Measurements from ENCODE around the gene MAPK6.
"Not testable (repeated sequence)": the region's sequence is repeated elsewhere in the genome, so short reads cannot be mapped to it uniquely, and the experiment has no call there.

MAPK6 gene

DNA sequence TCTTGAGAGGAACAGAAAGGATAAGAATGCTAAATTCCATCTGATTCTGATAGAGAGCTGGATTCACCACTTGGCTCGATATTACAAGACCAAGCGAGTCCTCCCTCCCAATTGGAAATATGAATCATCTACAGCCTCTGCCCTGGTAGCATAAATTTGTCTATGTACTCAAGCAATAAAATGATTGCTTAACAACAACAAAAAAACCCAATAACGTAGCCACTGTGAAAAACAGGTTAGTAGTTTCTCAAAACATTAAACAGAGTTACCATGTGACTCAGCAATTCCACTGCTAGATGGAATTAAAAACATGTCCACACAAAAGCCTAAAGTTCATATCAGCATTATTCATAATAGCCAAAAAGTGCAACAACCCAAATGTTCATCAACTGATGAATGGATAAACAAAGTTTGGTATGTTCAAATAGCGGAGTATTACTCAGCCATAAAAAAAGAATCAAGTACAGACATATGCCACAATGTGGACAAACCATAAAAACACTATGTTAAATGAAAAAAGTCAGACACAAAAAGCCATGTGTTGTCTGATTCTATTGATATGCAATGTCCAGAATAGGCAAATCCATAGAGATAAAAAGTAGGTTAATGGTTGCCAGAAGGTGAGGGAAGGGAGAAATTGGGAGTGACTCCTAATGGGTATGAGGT lies 76.7 kb downstream of the MAPK6 start:
- H3K9me3 ChIP-seq (ENCODE audit: severe bottlenecking), result no peaks in the 10 kb centered on the region
- no peak overlapping the region for H3K4me3 ChIP-seq (ENCODE audit: low read depth, low read length)
- H3K27ac ChIP-seq, result no peak overlapping the region
- TF ChIP-seq, protein P1, sequence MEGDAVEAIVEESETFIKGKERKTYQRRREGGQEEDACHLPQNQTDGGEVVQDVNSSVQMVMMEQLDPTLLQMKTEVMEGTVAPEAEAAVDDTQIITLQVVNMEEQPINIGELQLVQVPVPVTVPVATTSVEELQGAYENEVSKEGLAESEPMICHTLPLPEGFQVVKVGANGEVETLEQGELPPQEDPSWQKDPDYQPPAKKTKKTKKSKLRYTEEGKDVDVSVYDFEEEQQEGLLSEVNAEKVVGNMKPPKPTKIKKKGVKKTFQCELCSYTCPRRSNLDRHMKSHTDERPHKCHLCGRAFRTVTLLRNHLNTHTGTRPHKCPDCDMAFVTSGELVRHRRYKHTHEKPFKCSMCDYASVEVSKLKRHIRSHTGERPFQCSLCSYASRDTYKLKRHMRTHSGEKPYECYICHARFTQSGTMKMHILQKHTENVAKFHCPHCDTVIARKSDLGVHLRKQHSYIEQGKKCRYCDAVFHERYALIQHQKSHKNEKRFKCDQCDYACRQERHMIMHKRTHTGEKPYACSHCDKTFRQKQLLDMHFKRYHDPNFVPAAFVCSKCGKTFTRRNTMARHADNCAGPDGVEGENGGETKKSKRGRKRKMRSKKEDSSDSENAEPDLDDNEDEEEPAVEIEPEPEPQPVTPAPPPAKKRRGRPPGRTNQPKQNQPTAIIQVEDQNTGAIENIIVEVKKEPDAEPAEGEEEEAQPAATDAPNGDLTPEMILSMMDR (IDR thresholded peaks at IDR 0.05; ENCODE audit: low read depth, low read length), result no peak
- DNase-seq, result no peak
- no peaks in the 10 kb centered on the region for H3K36me3 ChIP-seq
- H3K27me3 ChIP-seq (ENCODE audit: insufficient read depth, low read depth, severe bottlenecking), result no peaks in the 10 kb centered on the region

DNA sequence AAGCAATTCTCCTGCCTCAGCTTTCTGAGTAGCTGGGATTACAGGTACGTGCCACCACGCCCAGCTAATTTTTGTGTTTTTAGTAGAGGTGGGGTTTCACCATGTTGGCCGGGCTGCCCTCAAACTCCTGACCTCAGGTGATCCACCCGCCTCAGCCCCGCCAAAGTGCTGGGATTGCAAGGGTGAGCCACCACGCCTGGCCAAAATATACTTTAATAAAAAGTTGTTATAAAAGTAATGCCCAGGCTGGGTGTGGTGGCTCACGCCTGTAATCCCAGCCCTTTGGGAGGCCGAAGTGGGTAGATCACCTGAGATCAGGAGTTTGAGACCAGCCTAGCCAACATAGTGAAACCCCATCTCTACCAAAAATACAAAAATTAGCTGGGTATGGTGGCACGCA lies 77.5 kb downstream of the MAPK6 start:
- not testable (repeated sequence) for H3K4me3 ChIP-seq (ENCODE audit: low read depth, low read length); H3K36me3 ChIP-seq; DNase-seq; H3K27ac ChIP-seq; H3K27me3 ChIP-seq (ENCODE audit: insufficient read depth, low read depth, severe bottlenecking); H3K9me3 ChIP-seq (ENCODE audit: severe bottlenecking)

DNA sequence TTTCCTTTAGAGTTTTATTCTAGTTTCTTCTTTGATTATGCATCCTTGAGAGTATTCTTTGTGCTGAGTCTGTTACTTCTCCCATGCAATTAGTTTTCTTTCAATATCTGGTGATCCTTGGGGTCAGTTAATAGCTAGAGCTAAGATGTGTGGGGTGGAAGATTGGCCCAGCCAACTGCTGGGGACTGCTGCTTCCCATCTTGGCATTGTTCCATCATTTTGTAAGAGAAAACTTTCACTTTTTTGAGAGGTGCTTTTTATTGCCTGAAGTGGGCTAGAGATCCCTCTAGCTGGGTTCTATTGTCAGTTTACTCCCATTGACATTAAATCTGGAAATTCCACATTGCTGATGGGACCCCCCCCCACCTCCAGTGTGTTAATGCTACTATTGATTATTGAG lies 78.2 kb downstream of the MAPK6 start:
- Histone ChIP-seq H3K27ac (no peak overlapping the region), H3K27me3 (ENCODE audit: insufficient read depth, low read depth, severe bottlenecking) (no peaks in the 10 kb centered on the region), H3K9me3 (ENCODE audit: severe bottlenecking) (no peaks in the 10 kb centered on the region), H3K36me3 (no peaks in the 10 kb centered on the region), H3K4me3 (ENCODE audit: low read depth, low read length) (no peak overlapping the region)
- TF ChIP-seq, protein P1 (IDR thresholded peaks at IDR 0.05; ENCODE audit: low read depth, low read length), result no peak
- no peak for DNase-seq

DNA sequence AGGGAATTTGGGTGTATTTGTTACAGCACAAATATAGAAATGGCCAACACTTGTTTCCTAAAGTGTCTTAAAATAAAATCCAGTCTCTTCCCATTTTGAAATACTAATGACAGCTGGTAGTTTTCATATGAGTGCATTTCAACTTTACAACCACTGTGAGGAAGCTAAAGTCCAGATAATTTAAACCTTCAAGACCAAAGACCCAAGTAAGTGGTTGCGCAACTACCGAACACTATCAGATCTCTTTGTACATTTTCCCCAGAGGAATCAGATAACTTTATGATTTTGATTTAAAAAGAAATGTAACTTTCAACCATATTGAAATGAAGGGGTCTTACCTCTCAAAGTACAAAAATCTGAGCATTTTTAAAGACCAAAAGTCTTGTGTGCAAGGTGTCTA lies 79.3 kb downstream of the MAPK6 start:
- no peak overlapping the region for H3K4me3 ChIP-seq (ENCODE audit: low read depth, low read length)
- DNase-seq, result no peak
- no peaks in the 10 kb centered on the region for H3K27me3 ChIP-seq (ENCODE audit: insufficient read depth, low read depth, severe bottlenecking)
- no peak overlapping the region for H3K27ac ChIP-seq
- TF ChIP-seq, protein P1 (IDR thresholded peaks at IDR 0.05; ENCODE audit: low read depth, low read length), result no peak
- H3K36me3 ChIP-seq, result no peaks in the 10 kb centered on the region
- H3K9me3 ChIP-seq (ENCODE audit: severe bottlenecking), result no peaks in the 10 kb centered on the region

DNA sequence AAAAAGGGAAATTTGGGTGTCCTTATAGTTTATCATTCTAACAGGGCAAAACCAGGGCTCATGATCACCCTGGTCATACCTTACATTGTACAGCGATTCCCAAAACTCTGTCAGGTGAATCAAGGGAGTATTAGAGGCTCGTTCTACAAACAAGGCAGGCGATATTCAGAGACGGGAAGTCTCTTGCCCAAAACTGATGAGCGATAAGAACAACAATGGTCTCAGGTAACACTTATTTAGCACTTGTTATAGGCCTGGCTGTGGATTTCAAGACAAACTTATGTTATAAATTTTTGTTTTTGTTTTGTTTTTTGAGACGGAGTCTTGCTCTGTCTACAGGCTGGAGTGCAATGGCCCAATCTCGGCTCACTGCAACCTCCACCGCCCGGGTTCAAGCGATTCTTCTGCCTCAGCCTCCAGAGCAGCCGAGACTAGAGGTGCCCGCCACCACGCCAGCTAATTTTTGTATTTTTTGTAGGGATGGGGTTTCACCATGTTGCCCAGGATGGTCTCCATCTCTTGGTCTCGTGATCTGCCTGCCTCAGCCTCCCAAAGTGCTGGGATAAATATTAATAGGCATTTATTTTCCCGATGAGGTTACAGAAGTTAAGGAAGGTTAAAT lies 80.7 kb downstream of the MAPK6 start:
- TF ChIP-seq, protein P1 (IDR thresholded peaks at IDR 0.05; ENCODE audit: low read depth, low read length), result no peak

DNA sequence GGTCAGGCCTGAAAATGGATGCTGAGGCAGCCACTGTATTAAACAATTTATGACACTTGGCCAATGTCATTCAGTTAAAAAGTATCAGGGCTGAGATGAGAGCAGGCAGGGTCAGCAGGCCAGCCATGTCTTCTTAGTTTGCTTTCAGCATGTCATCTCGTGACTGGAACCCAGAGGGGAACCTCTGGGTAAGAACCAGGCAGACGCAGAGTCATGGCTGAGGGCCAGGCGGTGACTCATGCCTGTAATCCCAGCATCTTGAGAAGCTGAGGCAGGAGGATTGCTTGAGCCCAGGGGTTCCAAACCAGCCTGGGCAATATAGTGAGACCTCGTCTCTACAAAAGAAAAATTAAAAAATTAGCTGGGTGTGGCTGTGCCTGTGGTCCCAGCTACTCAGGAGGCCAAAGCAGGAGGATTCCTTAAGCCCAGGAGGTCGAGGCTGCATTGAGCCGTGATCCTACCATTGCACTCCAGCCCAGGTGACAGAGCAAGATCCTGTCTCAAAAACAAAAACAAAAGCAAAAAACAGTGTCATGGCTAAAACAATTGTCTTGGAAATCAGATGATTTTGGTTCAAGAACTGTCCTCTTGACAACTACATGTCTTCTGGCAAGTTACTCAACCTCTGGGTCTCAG lies 81.9 kb downstream of the MAPK6 start:
- DNase-seq, result no peak
- Histone ChIP-seq H3K36me3 (no peaks in the 10 kb centered on the region), H3K4me3 (ENCODE audit: low read depth, low read length) (no peak overlapping the region), H3K9me3 (ENCODE audit: severe bottlenecking) (no peaks in the 10 kb centered on the region), H3K27me3 (ENCODE audit: insufficient read depth, low read depth, severe bottlenecking) (no peaks in the 10 kb centered on the region), H3K27ac (no peak overlapping the region)
- TF ChIP-seq, protein P1 (IDR thresholded peaks at IDR 0.05; ENCODE audit: low read depth, low read length), result no peak

More for the DNA sequence above, 80.7 kb downstream of the MAPK6 start:
- Histone ChIP-seq H3K27ac (no peak overlapping the region), H3K36me3 (no peaks in the 10 kb centered on the region), H3K27me3 (ENCODE audit: insufficient read depth, low read depth, severe bottlenecking) (no peaks in the 10 kb centered on the region), H3K9me3 (ENCODE audit: severe bottlenecking) (no peaks in the 10 kb centered on the region), H3K4me3 (ENCODE audit: low read depth, low read length) (no peak overlapping the region)
- DNase-seq, result no peak
